ENCODE data around the gene ACAA1. TPM values are rescaled to one million over a fixed set of nuclear protein-coding genes. Genes with fewer than 3 reads are reported as not detected.

The ACAA1 gene
- total and polyA plus RNA-seq, 9 of the 15 experiments (the other 6 are each of a cell fraction or from before 2014, with no cell fraction given) = 4.0 to 88.9 (median 57.2) TPM

GRCh38 chr3:38163841-38164642 lies 27.1 kb upstream of the ACAA1 start (continued):
- TF ChIP-seq ARHGAP35 (IDR thresholded peaks at IDR 0.05; ENCODE audit: partially characterized antibody) (no peak), RUNX1 (IDR thresholded peaks at IDR 0.05; ENCODE audit: low read depth) (0 out of 2 replicates have a peak, but pooled peaks have one; percentile 18), ZNF764 (CRISPR knock-in tag; IDR thresholded peaks at IDR 0.05; ENCODE audit: low read depth) (peak; percentile 35; the same call in 1 of the 2 replicates), ZC3H8 (IDR thresholded peaks at IDR 0.05) (no peak), TRIM25 (IDR thresholded peaks at IDR 0.05; ENCODE audit: borderline replicate concordance) (no peak), BDP1 (IDR thresholded peaks at IDR 0.05; ENCODE audit: insufficient read depth, insufficient read length) (no peak), EGR1 (conservative IDR thresholded peaks at IDR 0.05) (peak; percentile 29; the same call in 1 of the 2 replicates), KAT7 (CRISPR knock-in tag; IDR thresholded peaks at IDR 0.05; ENCODE audit: borderline replicate concordance) (peak; percentile 43; the same call in 1 of the 2 replicates), POLR2G (IDR thresholded peaks at IDR 0.05; ENCODE audit: low read depth, low read length) (no peak), FOXK1 (CRISPR knock-in tag; IDR thresholded peaks at IDR 0.05; ENCODE audit: borderline replicate concordance) (0 out of 2 replicates have a peak, but pooled peaks have one; percentile 75), CREBBP (IDR thresholded peaks at IDR 0.05; ENCODE audit: low read depth, low read length) (no peak), ZNF592 (IDR thresholded peaks at IDR 0.05) (peak; percentile 38; the same call in 1 of the 2 replicates), ILK (tag; IDR thresholded peaks at IDR 0.05; ENCODE audit: borderline replicate concordance, low read depth) (no peak), PTBP1 (IDR thresholded peaks at IDR 0.05; ENCODE audit: low read depth, low read length) (no peak), ELF4 (CRISPR knock-in tag; IDR thresholded peaks at IDR 0.05) (no peak), DIDO1 (tag; IDR thresholded peaks at IDR 0.05; ENCODE audit: low read depth) (no peak), LEF1 (IDR thresholded peaks at IDR 0.05) (no peak), GABPB1 (CRISPR knock-in tag; IDR thresholded peaks at IDR 0.05) (no peak), ZSCAN29 (IDR thresholded peaks at IDR 0.05) (no peak), ZNF766 (CRISPR knock-in tag; conservative IDR thresholded peaks at IDR 0.05) (no peak), ZNF785 (CRISPR knock-in tag; IDR thresholded peaks at IDR 0.05) (no peak), CBX8 (IDR thresholded peaks at IDR 0.05; ENCODE audit: borderline replicate concordance, extremely low read depth, low read depth, low read length, poor library complexity, severe bottlenecking) (no peak), GTF2B (IDR thresholded peaks at IDR 0.05; ENCODE audit: extremely low read depth, insufficient read length) (no peak)

Data from K562 (cell line).